NCI-H2171 treated with DMSO at 0.1 percent for 48 hours (cell line): ENCODE measurements around the gene STK32A.
"Not testable (repeated sequence)": the region's sequence is repeated elsewhere in the genome, so short reads cannot be mapped to it uniquely, and the experiment has no call there.

Experiments used
- DNase-seq: peaks from one replicate; lab custom pipeline; 2025; lab: John Stamatoyannopoulos, UW

Gene STK32A

DNA sequence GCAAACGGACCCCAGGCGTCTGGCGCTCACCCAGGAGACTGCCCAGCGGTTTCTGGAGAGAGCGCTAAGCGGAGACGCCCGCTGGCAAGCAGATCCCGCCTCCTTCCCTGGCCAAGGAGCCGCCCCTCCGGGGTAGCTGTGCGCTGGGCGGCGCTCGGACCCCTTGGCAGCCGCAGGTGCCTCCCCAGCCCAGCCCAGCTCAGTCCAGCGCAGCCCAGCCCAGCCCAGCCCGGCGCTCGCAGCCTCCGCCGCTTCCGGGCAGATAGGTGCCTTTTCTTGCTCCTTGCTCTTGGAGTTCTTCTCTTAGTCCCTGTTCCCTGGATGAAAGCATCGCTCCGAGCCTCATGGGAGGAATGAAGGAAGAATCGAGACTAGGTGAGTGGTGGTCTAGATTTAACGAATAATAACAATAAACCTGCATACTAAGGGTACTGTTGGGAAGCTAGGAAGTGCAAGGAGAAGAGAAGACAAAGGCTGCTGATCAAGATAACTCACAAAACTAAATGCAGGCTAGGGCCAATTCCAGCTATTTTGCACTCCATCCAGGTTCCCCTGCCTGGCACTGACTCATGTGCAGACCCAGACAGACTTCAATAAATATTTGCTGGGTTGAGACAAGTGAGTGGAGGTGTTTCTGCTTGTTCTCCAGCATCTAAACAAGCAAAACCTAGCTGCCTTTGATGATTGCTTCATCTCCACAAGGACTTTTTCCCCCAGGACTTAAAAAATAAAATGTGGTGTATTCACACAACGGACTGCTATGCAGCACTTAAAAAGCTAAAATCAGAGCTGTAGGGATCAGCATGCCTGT lies at the start of gene STK32A:
Gene STK32A, plus strand, starts transcription at position 202 of the 811 bp plus-strand sequence. CDS start 4,609 bp downstream, outside the sequence.
- peak; percentile 14 for DNase-seq

DNA sequence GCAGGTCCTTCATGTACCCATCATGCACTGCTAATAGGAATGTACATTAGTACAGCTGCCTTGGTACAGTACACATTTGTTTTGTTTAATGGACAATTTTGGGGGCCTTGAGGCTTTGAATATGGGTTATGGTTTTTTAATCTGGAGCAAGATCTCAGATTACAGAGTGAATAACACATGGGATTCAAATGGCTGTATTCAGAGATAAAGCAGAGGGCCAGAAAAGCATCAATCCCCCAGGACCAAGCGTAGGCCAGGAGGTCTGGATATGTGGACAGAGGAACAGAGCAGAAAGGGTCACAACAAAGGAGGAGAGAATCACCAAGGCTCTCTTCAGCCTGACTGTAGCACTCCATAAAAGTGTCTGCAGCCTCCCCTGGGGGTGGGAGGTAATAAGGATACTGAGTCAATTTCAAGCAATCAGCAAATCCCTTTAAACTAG lies 47.7 kb upstream of the STK32A start:
- no peak for DNase-seq

DNA sequence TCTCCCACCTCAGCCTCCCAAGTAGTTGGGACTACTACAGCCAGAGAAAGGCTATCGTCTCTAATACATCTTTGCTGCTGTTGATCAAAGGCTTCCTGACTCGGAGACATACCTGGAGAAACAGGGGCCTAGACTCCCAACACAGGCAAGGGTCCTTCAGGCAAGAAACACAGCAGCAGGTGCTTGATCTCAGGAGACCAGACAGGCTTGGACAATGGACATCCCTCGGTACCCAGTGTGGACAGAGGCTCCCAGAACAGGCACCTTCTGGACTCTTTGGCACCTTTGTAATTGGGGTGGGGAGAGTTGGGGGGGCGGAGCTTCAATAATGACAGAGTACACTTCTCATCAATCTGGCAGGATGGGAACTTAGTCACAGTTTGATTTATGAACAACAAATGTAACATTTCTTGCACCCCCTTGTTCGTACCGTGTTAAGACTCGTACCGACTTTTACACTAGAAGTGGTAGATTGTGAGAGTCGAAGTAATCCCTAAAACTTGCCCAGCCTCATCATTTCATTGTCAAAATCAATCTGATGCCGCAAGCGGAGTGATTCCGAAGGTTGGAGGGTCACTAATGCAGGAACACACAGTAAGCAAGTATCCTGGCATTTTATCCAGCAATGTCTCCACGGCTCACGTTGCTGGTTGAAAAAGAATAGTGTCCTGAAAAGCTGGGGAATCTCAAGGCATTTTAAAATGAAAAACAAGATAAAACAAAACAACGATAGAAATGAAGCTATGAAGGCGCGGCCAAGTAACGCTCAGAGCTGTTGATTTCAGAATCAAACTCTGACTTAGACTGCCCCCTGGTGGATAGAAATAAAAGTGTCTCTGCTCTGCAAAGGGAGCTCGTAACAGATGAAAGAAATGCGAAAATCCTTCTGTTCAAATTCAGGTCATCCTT lies 46.4 kb upstream of the STK32A start:
- peak; percentile 52 for DNase-seq

DNA sequence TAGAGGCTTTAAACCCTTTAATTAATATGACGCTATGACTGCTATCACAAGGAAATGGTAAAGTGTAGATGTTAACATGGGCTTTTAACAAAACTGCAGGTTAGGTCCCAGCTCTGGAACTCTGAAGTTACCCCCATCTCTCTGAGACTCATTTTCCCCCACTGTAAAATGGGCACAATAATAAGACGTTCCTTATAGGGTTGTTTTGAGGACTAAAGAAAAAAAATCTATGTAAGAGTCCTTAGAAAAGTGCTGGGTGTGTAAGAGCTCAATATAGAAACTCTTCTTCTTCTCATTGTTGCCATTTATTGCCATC lies 45.8 kb upstream of the STK32A start:
- DNase-seq, result no peak

DNA sequence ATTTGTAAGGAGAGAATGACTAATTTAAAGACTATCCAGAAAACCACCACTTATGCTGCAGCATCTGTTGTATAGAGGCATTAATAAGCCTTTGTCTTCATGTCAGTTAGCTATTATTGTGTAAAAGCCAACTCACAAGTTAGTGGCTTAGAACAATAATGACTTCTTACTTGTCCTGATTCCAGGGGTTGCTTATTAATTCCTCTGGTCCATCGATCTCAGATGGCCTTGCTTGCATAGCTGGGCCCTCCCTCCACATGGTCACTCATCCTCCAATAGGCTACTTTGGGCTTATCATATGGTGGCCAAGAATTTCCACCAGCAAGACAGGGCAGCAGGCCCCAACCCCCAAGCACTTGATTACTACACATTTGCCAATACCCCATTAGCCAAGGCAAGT lies 44.5 kb upstream of the STK32A start:
- DNase-seq, result no peak

DNA sequence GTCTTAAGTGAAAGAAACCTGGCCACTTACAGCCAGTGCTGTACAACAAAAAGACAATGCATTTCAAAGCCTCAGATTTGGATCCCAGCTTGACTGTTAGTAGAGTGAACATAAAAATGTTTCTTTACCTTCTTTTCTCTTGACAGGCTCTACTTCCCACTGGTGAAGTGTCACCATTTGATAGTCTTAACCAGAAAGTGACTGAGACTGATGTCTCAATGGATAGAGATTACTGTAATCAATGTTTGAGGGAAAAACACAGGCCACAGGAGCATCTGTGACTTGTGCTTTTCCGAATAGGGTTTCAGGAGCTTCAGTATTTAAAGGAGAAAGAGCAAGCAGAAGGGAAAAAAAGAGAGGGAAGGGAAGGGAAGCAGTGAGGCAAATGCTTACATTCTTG lies 41.7 kb upstream of the STK32A start:
- DNase-seq, result no peak

DNA sequence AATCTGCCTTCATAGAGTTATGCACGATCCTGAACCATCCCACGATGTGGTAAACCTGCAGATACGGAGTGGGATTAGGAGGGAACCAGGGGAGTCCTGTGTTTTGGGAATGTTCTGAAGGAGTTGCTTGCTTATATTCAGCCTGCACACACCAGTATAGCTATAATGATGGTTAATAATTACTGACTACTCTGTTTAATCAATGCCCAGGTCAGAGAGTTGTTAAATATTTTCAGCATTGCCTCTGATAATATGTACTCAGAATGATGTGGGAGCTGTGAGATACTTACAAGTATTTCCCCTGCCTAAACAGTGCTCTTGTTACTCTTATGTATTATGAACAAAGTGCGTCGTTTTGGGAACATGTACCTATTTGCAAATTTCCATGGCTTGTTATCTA lies 34.8 kb upstream of the STK32A start:
- DNase-seq, result no peak

DNA sequence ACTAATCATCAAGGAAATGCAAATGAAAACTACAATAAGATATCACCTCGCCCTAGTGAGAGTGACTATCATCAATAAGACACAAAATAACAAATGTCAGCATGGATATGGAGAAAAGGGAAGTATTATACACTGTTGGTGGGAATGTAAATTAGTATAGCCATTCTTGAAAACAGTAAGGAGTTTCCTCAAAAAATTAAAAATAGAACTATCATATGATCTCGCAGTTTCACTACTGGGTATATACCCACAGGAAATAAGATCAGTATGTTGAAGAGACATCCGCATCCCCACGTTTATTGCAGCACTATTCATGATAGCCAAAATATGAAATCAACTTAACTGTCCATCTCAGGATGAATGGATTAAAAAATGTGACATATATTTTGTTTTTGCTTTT lies 31.6 kb upstream of the STK32A start:
- DNase-seq, result no peak

DNA sequence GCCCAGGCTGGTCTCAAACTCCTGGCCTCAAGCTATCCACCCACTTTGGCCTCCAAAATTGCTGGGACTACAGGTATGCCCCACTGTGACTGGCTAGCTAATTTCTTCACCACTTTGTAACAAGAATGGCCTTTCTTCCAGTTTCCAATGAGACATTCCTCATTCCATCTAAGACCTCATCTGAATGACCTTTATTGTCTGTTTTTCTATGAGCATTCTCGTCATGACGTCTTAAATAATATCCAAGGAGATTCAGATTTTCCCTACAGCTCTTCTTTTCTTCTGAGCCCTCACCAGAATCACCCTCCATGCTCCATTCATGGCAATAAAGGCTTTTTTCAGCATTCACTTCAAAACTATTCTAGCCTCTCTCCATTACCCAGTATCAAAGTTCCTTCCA lies 30.2 kb upstream of the STK32A start:
- DNase-seq, result no peak

DNA sequence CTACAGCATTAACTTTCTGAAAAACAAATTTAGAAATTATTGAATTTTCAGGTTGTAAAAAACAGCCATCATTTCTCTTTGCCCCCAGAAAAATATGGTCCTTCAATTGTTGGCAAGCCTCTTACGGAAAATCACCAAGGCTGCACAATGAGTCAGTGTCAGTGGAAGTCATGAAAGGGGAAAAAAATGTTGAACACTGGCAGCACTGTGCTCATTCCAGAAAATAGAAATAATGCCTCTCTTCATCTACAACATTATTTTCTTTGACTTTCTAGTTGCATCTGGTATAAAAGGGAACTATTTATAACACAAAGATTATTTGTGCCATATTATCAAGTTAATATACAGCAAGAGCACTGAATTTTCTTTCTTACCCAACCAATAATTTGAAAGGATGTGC lies 26.7 kb upstream of the STK32A start:
- DNase-seq, result no peak

DNA sequence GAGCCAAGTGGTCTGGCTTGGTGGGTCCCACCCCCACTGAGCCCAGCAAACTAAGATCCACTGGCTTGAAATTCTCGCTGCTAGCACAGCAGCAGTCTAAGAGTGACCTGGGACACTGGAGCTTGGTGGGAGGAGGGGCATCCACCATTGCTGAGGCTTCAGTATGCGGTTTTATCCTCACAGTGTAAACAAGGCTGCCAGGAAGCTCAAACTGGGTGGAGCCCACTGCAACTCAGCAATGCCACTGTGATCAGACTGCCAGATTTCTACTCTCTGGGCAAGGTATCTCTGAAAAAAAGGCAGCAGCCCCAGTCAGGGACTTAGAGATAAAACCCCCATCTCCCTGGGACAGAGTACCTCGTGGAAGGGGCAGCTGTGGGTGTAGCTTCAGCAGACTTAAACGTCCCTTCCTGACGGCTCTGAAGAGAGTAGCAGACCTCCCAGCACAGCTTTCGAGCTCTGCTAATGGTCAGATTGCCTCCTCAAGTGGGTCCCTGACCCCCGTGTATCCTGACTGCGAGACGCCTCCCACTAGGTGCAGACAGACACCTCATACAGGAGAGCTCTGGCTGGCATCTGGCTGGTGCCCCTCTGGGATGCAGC lies 18.2 kb upstream of the STK32A start:
- no peak for DNase-seq

DNA sequence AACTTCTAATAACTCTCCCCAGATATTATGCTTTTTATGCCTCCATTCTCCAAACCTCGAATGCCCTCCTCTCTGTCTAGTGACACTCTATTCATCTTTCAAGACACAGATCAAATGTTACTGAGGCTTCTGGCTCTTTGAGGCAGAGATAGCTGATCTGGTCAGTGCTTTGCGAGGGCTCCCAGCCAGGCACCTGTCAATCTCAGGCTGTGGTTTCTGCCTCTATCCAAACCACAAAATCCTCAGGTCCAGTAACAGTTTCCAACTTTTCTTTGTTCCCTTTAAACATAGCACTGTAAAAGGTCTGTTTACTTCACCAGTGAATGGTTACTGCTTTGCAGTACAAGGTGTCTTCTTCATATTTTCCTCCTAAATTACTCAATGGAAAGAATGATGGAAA lies 11.5 kb upstream of the STK32A start:
- DNase-seq, result no peak

DNA sequence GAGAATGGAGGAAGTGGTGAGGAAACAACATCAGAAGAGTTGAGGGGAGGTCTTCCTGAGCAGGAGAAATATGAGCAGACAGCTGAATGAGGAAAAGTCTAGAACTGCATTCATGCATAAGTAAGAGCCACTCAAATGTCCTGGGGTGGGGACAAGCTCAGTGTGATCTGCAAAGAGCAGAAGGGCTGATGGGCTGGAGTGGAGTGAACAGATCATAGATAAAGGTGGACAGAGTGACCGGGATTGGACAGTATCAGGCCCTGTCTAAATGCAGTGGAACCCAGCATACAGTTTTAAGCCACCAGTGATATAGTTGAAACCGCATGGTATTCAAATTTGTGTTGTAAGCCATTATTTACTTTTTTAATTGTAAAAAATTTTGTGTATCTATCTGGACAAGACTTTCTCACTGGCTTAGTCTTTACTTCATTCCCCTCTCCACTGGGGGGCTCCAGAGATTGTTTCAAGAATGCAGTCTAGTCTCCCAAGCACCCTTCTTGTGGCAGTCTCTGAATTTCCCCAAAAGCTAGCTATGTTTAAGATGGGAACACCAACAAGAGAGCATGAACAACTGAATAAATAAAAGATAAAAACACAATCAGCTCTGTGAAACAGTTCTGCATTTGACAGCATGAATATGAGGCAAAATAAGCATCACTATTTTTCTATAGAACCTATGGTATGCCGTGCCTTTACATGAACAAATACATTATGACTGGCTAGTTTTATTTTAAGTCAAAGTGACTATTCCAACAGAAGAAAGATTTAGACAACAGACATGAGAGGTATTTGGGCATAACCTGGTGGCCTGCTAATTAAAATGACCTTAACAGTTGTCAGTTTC lies 10.7 kb upstream of the STK32A start:
- DNase-seq, result peak; percentile 13

DNA sequence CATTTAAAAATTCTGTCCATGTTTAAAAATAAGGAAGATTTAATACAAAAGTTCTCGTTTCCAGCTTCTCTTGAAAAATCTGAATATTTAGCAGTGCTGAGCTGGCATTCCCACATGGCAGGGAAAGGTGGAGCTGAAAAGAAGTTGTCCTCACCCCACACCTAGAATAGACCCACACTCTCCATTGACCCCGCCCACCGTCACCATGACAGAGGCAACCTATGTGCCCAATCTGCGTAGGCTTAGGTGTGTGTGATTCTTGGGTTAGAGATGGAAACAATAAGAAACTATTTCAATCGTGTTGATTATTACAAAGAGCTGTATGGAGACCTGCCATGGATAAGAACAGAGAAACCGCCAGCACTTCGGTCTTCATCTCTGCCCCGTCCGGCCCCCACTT lies 8.9 kb upstream of the STK32A start:
- no peak for DNase-seq

DNA sequence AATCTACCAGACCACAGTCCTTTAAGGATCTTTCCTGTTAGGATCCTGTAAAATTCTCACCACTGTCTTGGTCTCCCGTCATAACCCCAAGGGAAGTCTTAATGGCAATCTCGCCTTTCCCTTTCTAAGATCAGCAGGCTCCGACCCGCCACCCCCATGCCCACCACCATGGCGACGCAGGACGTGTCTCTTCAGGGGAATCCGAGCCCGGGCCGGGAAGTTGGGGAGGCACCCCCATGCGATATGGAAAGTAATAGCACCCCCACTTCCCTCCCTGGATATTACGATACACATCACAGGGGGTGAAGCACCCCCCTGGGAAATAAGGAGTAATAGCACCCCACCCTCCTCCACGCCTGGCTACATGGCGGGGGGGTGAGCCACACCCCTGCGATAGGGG lies 8.3 kb upstream of the STK32A start:
- no peak for DNase-seq

DNA sequence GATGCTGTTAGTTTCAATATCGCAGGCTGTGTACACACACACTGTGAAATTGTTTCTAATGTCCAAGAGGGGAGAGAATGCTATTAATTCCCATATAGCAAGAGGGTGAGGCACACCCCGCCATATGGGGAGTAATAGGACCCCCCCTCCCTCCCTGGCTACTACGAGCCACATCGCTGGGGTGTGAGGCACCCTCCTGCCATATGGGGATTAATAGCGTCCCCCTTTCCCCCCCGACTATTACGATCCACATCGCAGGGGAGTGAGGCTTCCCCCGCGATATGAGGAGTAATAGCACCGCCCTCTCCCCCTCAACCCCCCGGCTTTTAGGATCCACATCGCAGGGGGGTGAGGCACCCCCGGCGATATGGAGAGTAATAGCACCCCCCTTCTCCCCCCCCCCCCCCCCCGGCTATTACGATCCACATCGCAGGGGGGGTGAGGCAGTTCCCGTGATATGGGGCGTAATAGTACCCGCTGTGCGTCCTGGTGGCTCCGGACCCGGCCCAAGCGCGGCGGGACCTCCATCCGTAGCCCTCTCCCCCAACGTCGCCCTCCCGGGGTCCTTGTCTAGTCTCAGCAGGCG lies 494 bp upstream of the STK32A start:
- peak; percentile 6 for DNase-seq

DNA sequence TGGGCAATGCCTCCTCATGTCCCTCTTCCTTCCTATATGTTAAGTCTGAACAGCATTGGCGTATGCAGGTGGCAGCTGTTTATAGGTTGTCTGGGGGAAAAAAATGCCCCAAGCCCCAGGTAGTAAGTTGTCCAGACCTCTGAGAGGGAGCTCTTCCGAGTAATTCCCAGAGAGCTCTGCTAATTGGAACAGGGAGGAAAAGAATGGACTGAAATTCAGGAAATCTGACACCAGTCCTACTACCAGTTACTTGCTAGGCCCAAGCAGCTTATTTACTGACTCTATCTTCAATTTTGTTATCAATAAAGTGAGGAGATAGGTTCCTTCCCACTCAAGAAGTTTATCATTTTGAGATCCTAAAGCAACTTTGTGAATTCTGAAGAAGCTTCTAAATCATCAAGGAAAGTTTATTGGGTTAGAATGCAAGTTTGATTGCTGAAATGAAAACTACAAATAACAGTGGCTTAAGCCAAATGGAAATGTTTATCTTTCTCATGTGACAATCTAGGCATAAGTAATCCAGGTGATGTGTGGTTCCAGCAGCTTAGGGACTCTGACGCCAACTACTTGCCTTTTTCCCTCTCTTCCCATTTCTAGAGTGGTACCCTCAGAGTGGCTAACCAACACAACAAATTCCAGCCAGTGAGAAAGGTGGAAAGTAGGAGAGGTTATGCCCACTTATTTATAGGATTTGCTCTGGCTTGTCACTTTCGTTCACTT lies 5.6 kb downstream of the STK32A start:
- no peak for DNase-seq

DNA sequence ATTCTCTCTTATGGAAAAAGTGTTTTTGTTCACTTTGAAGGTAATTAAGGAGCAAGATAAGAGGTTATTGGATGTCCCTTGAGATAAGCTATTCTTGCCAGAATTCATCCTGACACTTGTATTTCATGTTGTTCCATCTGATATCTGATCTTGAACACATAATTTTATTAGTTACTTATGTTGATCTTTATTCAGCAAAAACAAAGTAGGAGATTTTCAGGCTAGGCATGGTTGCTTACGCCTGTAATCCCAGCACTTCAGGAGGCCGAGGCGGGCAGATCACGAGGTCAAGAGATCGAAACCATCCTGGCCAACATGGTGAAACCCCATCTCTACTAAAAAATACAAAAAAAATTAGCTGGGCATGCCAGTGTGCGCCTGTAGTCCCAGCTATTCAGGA lies 8.4 kb downstream of the STK32A start:
- DNase-seq, result not testable (repeated sequence)

DNA sequence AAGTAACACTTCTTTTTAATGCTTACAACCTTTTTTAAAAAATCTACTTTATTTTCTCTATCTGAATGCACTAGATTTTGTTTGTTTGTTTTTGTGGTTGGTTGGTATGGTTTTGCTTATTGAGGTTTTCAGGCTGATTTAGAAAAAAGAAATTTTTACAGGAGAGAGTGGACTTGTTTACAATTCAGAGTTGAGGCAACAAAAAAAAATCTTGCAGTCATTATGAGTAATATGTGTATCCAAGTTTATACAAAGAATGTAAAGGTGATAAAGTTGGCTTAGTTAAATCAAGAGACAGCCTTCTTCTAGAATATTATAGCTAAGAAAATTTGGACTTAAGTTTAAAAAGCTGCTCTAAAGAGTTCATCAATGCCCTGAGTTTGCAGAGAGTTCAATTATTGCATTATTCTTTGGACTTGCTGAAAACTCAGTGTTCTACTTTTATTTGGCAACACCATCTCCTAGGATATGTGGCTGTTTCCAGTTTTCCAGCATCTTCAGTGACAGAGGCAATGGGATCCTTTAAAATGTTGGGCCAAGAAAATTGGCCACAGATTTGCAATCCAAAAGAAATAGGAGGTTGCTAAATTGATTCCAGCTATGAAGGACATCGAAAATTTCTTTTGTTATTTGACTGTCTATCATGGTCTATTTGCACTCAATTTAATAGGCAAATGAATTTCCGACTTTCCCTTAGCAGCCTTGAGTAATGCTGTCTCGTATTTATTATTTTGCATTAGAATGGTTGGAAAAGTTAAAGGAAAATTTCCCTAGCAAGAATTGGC lies 10.7 kb downstream of the STK32A start:
- DNase-seq, result no peak

DNA sequence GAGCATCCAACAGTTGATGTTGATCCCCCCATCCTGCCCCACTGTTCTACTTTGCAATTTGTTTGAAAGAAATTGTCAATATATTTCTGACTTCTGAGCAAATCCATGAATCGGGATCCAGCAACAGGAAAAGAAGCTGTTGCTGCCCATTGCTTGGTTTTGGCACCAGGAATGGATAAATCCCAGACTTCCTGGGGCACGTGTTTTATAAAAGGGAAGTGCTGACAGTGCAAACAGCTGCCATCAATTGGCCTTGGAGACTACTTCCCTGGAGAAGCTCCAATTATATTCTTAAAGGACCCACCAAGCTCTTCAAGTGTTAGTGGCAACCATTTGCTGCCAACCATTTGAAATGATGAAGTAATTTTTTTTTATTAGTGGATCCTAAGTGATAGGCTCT lies 13.7 kb downstream of the STK32A start:
- DNase-seq, result no peak
